Eye (tissue), 1 donor: ENCODE measurements around the gene GABPA.
"Not testable (repeated sequence)": the region's sequence is repeated elsewhere in the genome, so short reads cannot be mapped to it uniquely, and the experiment has no call there.

Source experiments
- DNase-seq: peaks from one replicate; pipeline ENCODE4 v3.0.0-alpha.2; 2015

Gene GABPA

GRCh38 chr21:25734904-25735645, at the start of gene GABPA, which contains the start of gene ATP5PF:
Gene GABPA, plus strand, starts transcription at chr21:25734972. Its CDS starts 6,627 bp downstream, at chr21:25741599.
Gene ATP5PF, minus strand, starts transcription at chr21:25734904. Its CDS starts 5,110 bp downstream, at chr21:25729794.
- peak; percentile 99 for DNase-seq

GRCh38 chr21:25687787-25688186, 47.0 kb upstream of the GABPA start:
- DNase-seq = no peak

- no peak for DNase-seq
Observed at GRCh38 chr21:25688275-25689155, 46.3 kb upstream of the GABPA start.

GRCh38 chr21:25689226-25689625, 45.5 kb upstream of the GABPA start:
- DNase-seq = no peak

GRCh38 chr21:25691976-25692375, 42.8 kb upstream of the GABPA start:
- no peak for DNase-seq

- DNase-seq = not testable (repeated sequence)
Observed at GRCh38 chr21:25695461-25695860, 39.3 kb upstream of the GABPA start.

GRCh38 chr21:25700741-25701140, 34.0 kb upstream of the GABPA start:
- DNase-seq = no peak

- no peak for DNase-seq
Observed at GRCh38 chr21:25701529-25701928, 33.2 kb upstream of the GABPA start.

- peak; percentile 78 for DNase-seq
Observed at GRCh38 chr21:25708467-25709065, 26.2 kb upstream of the GABPA start.

GRCh38 chr21:25709684-25710265, 25.0 kb upstream of the GABPA start:
- DNase-seq = no peak

- DNase-seq = no peak
Observed at GRCh38 chr21:25710550-25710949, 24.2 kb upstream of the GABPA start.

GRCh38 chr21:25714066-25714465, 20.7 kb upstream of the GABPA start:
- DNase-seq = not testable (repeated sequence)

GRCh38 chr21:25717491-25718147, 17.2 kb upstream of the GABPA start:
- DNase-seq = peak; percentile 10

GRCh38 chr21:25721987-25722386, 12.8 kb upstream of the GABPA start:
- no peak for DNase-seq

GRCh38 chr21:25722631-25723030, 12.1 kb upstream of the GABPA start:
- no peak for DNase-seq

GRCh38 chr21:25732091-25732760, 2.5 kb upstream of the GABPA start:
- no peak for DNase-seq

GRCh38 chr21:25733859-25734653, 716 bp upstream of the GABPA start:
- DNase-seq = peak; percentile 60

GRCh38 chr21:25734654-25734903, 193 bp upstream of the GABPA start:
- no peak for DNase-seq

- DNase-seq = peak; percentile 88
Observed at GRCh38 chr21:25735646-25736597, 1.1 kb downstream of the GABPA start.

- DNase-seq = no peak
Observed at GRCh38 chr21:25737421-25737820, 2.6 kb downstream of the GABPA start.
